IMR-90 (cell line): ENCODE data around the gene ZSCAN31. TPM values are rescaled to one million over a fixed set of nuclear protein-coding genes. Genes with fewer than 3 reads are reported as not detected.

ENCODE experiments used
- ATAC-seq: fragments of 200-7000 bp; cut with Tn5 transposase; 2 replicates; pipeline ENCODE4 v1.9.1; 2020; ENCODE audit warnings: low read depth, mild to moderate bottlenecking, moderate library complexity
- BruUV-seq: library from RNA; stranded (reverse); fragments of 400-500 nt; replicated peaks from 2 replicates; lab custom pipeline; 2021; lab: Mats Ljungman, UMichigan
- CTCF ChIA-PET: fragments of 300-600 bp; formaldehyde crosslinking; extraction: SDS; loops from one replicate; lab custom pipeline; 2021; ENCODE audit warnings: antibody characterized with exemption; lab: Yijun Ruan, JAX
- POLR2A ChIA-PET: fragments of 300-600 bp; sonication (Branson Sonifier 250); formaldehyde crosslinking; loops from one replicate; lab custom pipeline; 2022; ENCODE audit warnings: antibody characterized with exemption; ENCODE audit not compliant: unreplicated experiment; lab: Charles Lee
- DNase-seq: peaks from one replicate; pipeline ENCODE4 v3.0.0; 2013
- H2AFZ ChIP-seq: replicated peaks from 2 replicates; pipeline ENCODE3; 2013; ENCODE audit warnings: low read length, mild to moderate bottlenecking; ENCODE audit not compliant: poor library complexity
- H2AK5ac ChIP-seq: 2 replicates; pipeline ENCODE4 v1.6.1; 2013; ENCODE audit warnings: low read depth, low read length, inconsistent platforms
- H2AK9ac ChIP-seq: replicated peaks from 2 replicates; pipeline ENCODE3; 2013; ENCODE audit warnings: mild to moderate bottlenecking, low read depth, low read length, moderate library complexity; ENCODE audit not compliant: poor library complexity
- H2BK120ac ChIP-seq: 2 replicates; pipeline ENCODE4 v1.6.1; 2013; ENCODE audit warnings: low read depth, low read length, inconsistent platforms
- H2BK15ac ChIP-seq: 3 replicates; pipeline ENCODE4 v1.6.1; 2013; ENCODE audit warnings: low read depth, low read length, inconsistent platforms
- H2BK20ac ChIP-seq: 2 replicates; pipeline ENCODE4 v1.6.1; 2013; ENCODE audit warnings: low read depth, mild to moderate bottlenecking, inconsistent platforms, low read length, moderate library complexity
- H2BK5ac ChIP-seq: 2 replicates; pipeline ENCODE4 v1.6.1; 2013; ENCODE audit warnings: mild to moderate bottlenecking, low read depth, low read length, inconsistent platforms; ENCODE audit not compliant: poor library complexity, severe bottlenecking
- H3K14ac ChIP-seq: replicated peaks from 2 replicates; pipeline ENCODE4 v1.6.1; 2013; ENCODE audit warnings: low read depth, low read length, inconsistent platforms
- H3K18ac ChIP-seq: 2 replicates; pipeline ENCODE4 v1.6.1; 2013; ENCODE audit warnings: low read depth, low read length, control low read depth
- H3K23ac ChIP-seq: 2 replicates; pipeline ENCODE4 v1.6.1; 2013; ENCODE audit warnings: low read depth, low read length, inconsistent platforms
- H3K27ac ChIP-seq: 2 replicates; pipeline ENCODE4 v1.5.1; 2013; ENCODE audit warnings: mild to moderate bottlenecking, control low read depth, low read length; ENCODE audit not compliant: insufficient read depth
- H3K27me3 ChIP-seq: 2 replicates; pipeline ENCODE4 v1.6.1; 2013; ENCODE audit warnings: low read length; ENCODE audit not compliant: control insufficient read depth, insufficient read depth
- H3K36me3 ChIP-seq: 2 replicates; pipeline ENCODE4 v1.6.1; 2013; ENCODE audit warnings: low read length, mixed read lengths; ENCODE audit not compliant: control insufficient read depth, insufficient read depth
- H3K4ac ChIP-seq: 2 replicates; pipeline ENCODE4 v1.6.1; 2013; ENCODE audit warnings: low read depth, low read length, inconsistent platforms
- H3K4me1 ChIP-seq: 2 replicates; pipeline ENCODE4 v1.6.1; 2013; ENCODE audit warnings: low read length, mixed read lengths; ENCODE audit not compliant: control insufficient read depth, insufficient read depth
- H3K4me2 ChIP-seq: 2 replicates; pipeline ENCODE4 v1.6.1; 2013; ENCODE audit warnings: low read depth, mild to moderate bottlenecking, control low read depth, low read length, moderate library complexity
- H3K4me3 ChIP-seq: 2 replicates; pipeline ENCODE4 v1.5.1; 2013; ENCODE audit warnings: low read depth, mild to moderate bottlenecking, control low read depth, low read length, moderate library complexity; ENCODE audit not compliant: insufficient read depth
- H3K56ac ChIP-seq: 2 replicates; pipeline ENCODE4 v1.6.1; 2013; ENCODE audit warnings: low read length, inconsistent platforms; ENCODE audit not compliant: insufficient read depth; ENCODE audit errors: extremely low read depth
- H3K79me1 ChIP-seq, 2 experiments: 2 replicates each; pipeline ENCODE4 v1.6.1; 2013; ENCODE audit warnings: low read length in 2 of 2, inconsistent platforms in 1 of 2, low read depth in 1 of 2
- H3K9ac ChIP-seq: 2 replicates; pipeline ENCODE4 v1.6.1; 2013; ENCODE audit warnings: low read depth, low read length, control low read depth
- H3K9me1 ChIP-seq: 2 replicates; pipeline ENCODE4 v1.6.1; 2013; ENCODE audit warnings: low read length, inconsistent platforms; ENCODE audit not compliant: insufficient read depth
- H3K9me3 ChIP-seq: 2 replicates; pipeline ENCODE4 v1.6.1; 2013; ENCODE audit warnings: low read length; ENCODE audit not compliant: control insufficient read depth, insufficient read depth
- H4K20me1 ChIP-seq: 2 replicates; pipeline ENCODE4 v1.6.1; 2013; ENCODE audit warnings: low read length, inconsistent platforms; ENCODE audit not compliant: insufficient read depth
- H4K5ac ChIP-seq: 2 replicates; pipeline ENCODE4 v1.6.1; 2013; ENCODE audit warnings: mild to moderate bottlenecking, low read depth, low read length, control low read depth
- H4K8ac ChIP-seq, 2 experiments: 2 replicates each; pipeline ENCODE4 v1.6.1; 2013; ENCODE audit warnings: low read depth in 2 of 2, low read length in 2 of 2, control low read depth in 1 of 2, inconsistent platforms in 1 of 2
- H4K91ac ChIP-seq: 2 replicates; pipeline ENCODE4 v1.6.1; 2013; ENCODE audit warnings: low read depth, low read length, inconsistent platforms; ENCODE audit not compliant: insufficient read depth
- BHLHE40 ChIP-seq: fragments of 150-350 bp; IDR thresholded peaks from 2 replicates; pipeline ENCODE4 v1.6.1; 2016; ENCODE audit warnings: mild to moderate bottlenecking, low read depth, low read length
- CEBPB ChIP-seq: IDR thresholded peaks from 2 replicates; pipeline ENCODE4 v1.6.1; 2012; ENCODE audit warnings: low read depth, low read length, improper control_type of control experiment
- CHD1 ChIP-seq: IDR thresholded peaks from 2 replicates; pipeline ENCODE4 v1.6.1; 2012; ENCODE audit warnings: low read depth, low read length, improper control_type of control experiment
- CTCF ChIP-seq: conservative IDR thresholded peaks from 2 replicates; pipeline ENCODE4 v1.5.1; 2012; ENCODE audit warnings: mild to moderate bottlenecking, low read depth, low read length, improper control_type of control experiment
- MAFK ChIP-seq: IDR thresholded peaks from 2 replicates; pipeline ENCODE4 v1.6.1; 2012; ENCODE audit warnings: low read depth, low read length, improper control_type of control experiment
- MAZ ChIP-seq: IDR thresholded peaks from 2 replicates; pipeline ENCODE4 v1.6.1; 2012; ENCODE audit warnings: low read depth, mild to moderate bottlenecking, low read length, improper control_type of control experiment, moderate library complexity, borderline replicate concordance
- MXI1 ChIP-seq: IDR thresholded peaks from 2 replicates; pipeline ENCODE4 v1.6.1; 2012; ENCODE audit warnings: low read depth, mild to moderate bottlenecking, low read length, moderate library complexity, borderline replicate concordance
- NFE2L2 ChIP-seq: fragments of 150-350 bp; IDR thresholded peaks from 2 replicates; pipeline ENCODE4 v1.6.1; 2016; ENCODE audit warnings: low read depth, mild to moderate bottlenecking, low read length
- POLR2A ChIP-seq: IDR thresholded peaks from 2 replicates; pipeline ENCODE4 v1.6.1; 2012; ENCODE audit warnings: mild to moderate bottlenecking, low read depth, low read length
- RAD21 ChIP-seq: IDR thresholded peaks from 2 replicates; pipeline ENCODE4 v1.6.1; 2012; ENCODE audit warnings: low read length, improper control_type of control experiment
- RCOR1 ChIP-seq: IDR thresholded peaks from 2 replicates; pipeline ENCODE4 v1.6.1; 2012; ENCODE audit warnings: mild to moderate bottlenecking, low read length, improper control_type of control experiment; ENCODE audit not compliant: insufficient replicate concordance
- RFX5 ChIP-seq: IDR thresholded peaks from 2 replicates; pipeline ENCODE4 v1.8.0; 2012; ENCODE audit warnings: low read depth, mild to moderate bottlenecking, low read length, moderate library complexity
- SMC3 ChIP-seq: fragments of 150-350 bp; IDR thresholded peaks from 2 replicates; pipeline ENCODE4 v1.6.1; 2016; ENCODE audit warnings: low read depth, mild to moderate bottlenecking, antibody characterized with exemption, low read length, moderate library complexity
- USF2 ChIP-seq: fragments of 150-350 bp; IDR thresholded peaks from 2 replicates; pipeline ENCODE4 v1.6.1; 2017; ENCODE audit warnings: mild to moderate bottlenecking, antibody characterized with exemption, low read length, low read depth
- WGBS, 2 experiments: methylation state at CpG; one replicate each; pipeline versions ENCODE4 v1.1.5 to v1.1.7; 2013; ENCODE audit warnings: missing lambda C conversion rate in 2 of 2; ENCODE audit not compliant: insufficient read length in 1 of 2; ENCODE audit errors: extremely low coverage in 2 of 2; 5-methylcytosine and 5-hydroxymethylcytosine counted together
- dilution Hi-C: fragments of 300-500 bp; cut with HindIII; formaldehyde crosslinking; loops from one replicate; pipeline ENCODE4 v1.14.3; 2018; ENCODE audit warnings: low sequenced_read_pairs; ENCODE audit not compliant: unreplicated experiment
- in situ Hi-C: fragments of 300-500 bp; cut with MboI; formaldehyde crosslinking; loops from 3 replicates; pipeline ENCODE4 v1.14.3; 2019; ENCODE audit warnings: low sequenced_read_pairs, inconsistent platforms, mixed read lengths
- intact Hi-C: fragments of 100-400 bp; cut with micrococcal nuclease; formaldehyde crosslinking; loops from 2 replicates; pipeline ENCODE4 v1.10.0; 2022
- polyA plus RNA-seq, 3 experiments: library from polyadenylated mRNA; depleted of rRNA; stranded (reverse); fragments of >200 nt; gene quantifications; 2 replicates each; pipeline ENCODE4 v1.2.3, GENCODE V29; 2012; ENCODE audit warnings: low replicate concordance in 1 of 3
- total RNA-seq: library from RNA; depleted of rRNA; stranded (reverse); fragments of >200 nt; gene quantifications from 2 replicates; pipeline ENCODE4 v1.2.3, GENCODE V29; 2012
- TF ChIP-seq, protein P1 (sequence below): fragments of 150-350 bp; IDR thresholded peaks from 2 replicates; pipeline ENCODE4 v1.6.1; 2016; ENCODE audit warnings: low read depth, mild to moderate bottlenecking, low read length, moderate library complexity, borderline replicate concordance

The ZSCAN31 gene
- total and polyA plus RNA-seq, 2 of the 4 experiments (the other 2 are of a cell fraction): 1.4 to 4.7 TPM

GRCh38 chr6:28349344-28349891 lies 13.5 kb upstream of the ZSCAN31 start:
- Histone ChIP-seq H3K4me1 (peaks cover 4% of the 10 kb centered on the region), H2BK15ac (no peak overlapping the region), H2BK120ac (peak overlapping the region; percentile 59; the same call in 1 of the 2 replicates), H4K5ac (peak overlapping the region; percentile 35), H3K9ac (peak overlapping the region; percentile 79), H4K91ac (peak overlapping the region; percentile 32; the same call in 1 of the 2 replicates), H3K56ac (peak overlapping the region; percentile 47), H3K4ac (peak overlapping the region; percentile 55; the same call in 1 of the 2 replicates), H3K4me2 (peak overlapping the region; percentile 96), H2BK5ac (peak overlapping the region; percentile 53), H3K9me3 (no peaks in the 10 kb centered on the region), H3K23ac (no peak overlapping the region), H3K18ac (peak overlapping the region; percentile 10; the same call in 1 of the 2 replicates), H3K4me3 (peak overlapping the region; percentile 99), H2AK5ac (no peak overlapping the region), H4K8ac (peak overlapping the region; percentile 90 to 97), H3K27ac (no peak overlapping the region), H3K27me3 (peaks cover 16% of the 10 kb centered on the region), H2AFZ (peak overlapping the region; percentile 100), H2AK9ac (peak overlapping the region; percentile 98), H2BK20ac (no peak overlapping the region), H3K36me3 (no peaks in the 10 kb centered on the region), H3K9me1 (peaks cover 2% of the 10 kb centered on the region; the same call in 1 of the 2 replicates), H3K14ac (peak overlapping the region; percentile 83), H4K20me1 (no peaks in the 10 kb centered on the region), H3K79me1 (peaks cover 19 to 32% of the 10 kb centered on the region in 2 experiments)
- in situ Hi-C loops: no loop called here
- intact Hi-C loops: loop anchor here (1.0 kb wide), 1 partner anchor 13 kb away; the partner anchor contains the start of gene ZSCAN31
- dilution Hi-C loops: no loop called here
- DNase-seq (no peak), ATAC-seq (no peak; the same call in 1 of the 2 replicates)
- CTCF ChIA-PET: no interaction called here
- WGBS, 2 experiments: 15% methylated on average over 3 of the region's 9 CpGs; no CpG with 5 or more reads in 1 of the 2 experiments
- POLR2A ChIA-PET: no interaction called here
- BruUV-seq: no TSS peak
- TF ChIP-seq USF2: no peak
- TF ChIP-seq RCOR1: no peak
- no peak for TF ChIP-seq MAZ
- TF ChIP-seq POLR2A: no peak
- no peak for TF ChIP-seq MXI1
- TF ChIP-seq, protein P1, sequence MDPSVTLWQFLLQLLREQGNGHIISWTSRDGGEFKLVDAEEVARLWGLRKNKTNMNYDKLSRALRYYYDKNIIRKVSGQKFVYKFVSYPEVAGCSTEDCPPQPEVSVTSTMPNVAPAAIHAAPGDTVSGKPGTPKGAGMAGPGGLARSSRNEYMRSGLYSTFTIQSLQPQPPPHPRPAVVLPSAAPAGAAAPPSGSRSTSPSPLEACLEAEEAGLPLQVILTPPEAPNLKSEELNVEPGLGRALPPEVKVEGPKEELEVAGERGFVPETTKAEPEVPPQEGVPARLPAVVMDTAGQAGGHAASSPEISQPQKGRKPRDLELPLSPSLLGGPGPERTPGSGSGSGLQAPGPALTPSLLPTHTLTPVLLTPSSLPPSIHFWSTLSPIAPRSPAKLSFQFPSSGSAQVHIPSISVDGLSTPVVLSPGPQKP: no peak
- no peak for TF ChIP-seq SMC3
- no peak for TF ChIP-seq CEBPB
- TF ChIP-seq BHLHE40: no peak
- no peak for TF ChIP-seq RAD21
- no peak for TF ChIP-seq NFE2L2
- no peak for TF ChIP-seq CTCF
- no peak for TF ChIP-seq CHD1
- TF ChIP-seq RFX5: no peak
- no peak; the same call in 1 of the 2 replicates for TF ChIP-seq MAFK
